K562 (cell line): ENCODE data around the gene PLCD1. TPM values are rescaled to one million over a fixed set of nuclear protein-coding genes. Genes with fewer than 3 reads are reported as not detected.

Experiments used
- CREB1 ChIP-seq, 2 experiments: sonication (generic) in 1 of 2; formaldehyde crosslinking in 1 of 2; IDR thresholded peaks; 2 replicates each; pipeline versions ENCODE4 v1.6.1 to v1.8.0; 2012 to 2022; ENCODE audit warnings: inconsistent platforms in 1 of 2, mild to moderate bottlenecking in 1 of 2, missing genetic modification reagents in 1 of 2, moderate library complexity in 1 of 2
- CUX1 ChIP-seq: fragments of 200-800 bp; sonication (Bioruptor generic); IDR thresholded peaks from 2 replicates; pipeline ENCODE4 v1.6.1; 2016; ENCODE audit warnings: missing genetic modification characterization, missing compliant biosample characterization
- HDAC2 ChIP-seq: fragments of 450-650 bp; IDR thresholded peaks from 2 replicates; pipeline ENCODE4 v1.6.1; 2016; ENCODE audit warnings: mild to moderate bottlenecking
- JUN ChIP-seq, 2 experiments: sonication (generic) in 1 of 2; formaldehyde crosslinking in 1 of 2; IDR thresholded peaks; 2 replicates each; pipeline versions ENCODE4 v1.6.1 to v1.8.0; 2012 to 2022; ENCODE audit warnings: borderline replicate concordance in 2 of 2, mild to moderate bottlenecking in 2 of 2, improper control_type of control experiment in 1 of 2, low read depth in 1 of 2, low read length in 1 of 2, missing genetic modification reagents in 1 of 2
- KDM2B ChIP-seq: fragments of 250-450 bp; sonication (Bioruptor Pico); IDR thresholded peaks from 2 replicates; pipeline ENCODE4 v1.8.0; 2021; ENCODE audit warnings: mild to moderate bottlenecking, moderate library complexity
- NCOA2 ChIP-seq, 2 experiments: fragments of 450-650 bp; IDR thresholded peaks; 2 replicates each; pipeline ENCODE4 v1.6.1; 2018; ENCODE audit warnings: mild to moderate bottlenecking in 2 of 2, moderate library complexity in 1 of 2; ENCODE audit not compliant: partially characterized antibody in 2 of 2
- PRDM10 ChIP-seq: fragments of 450-650 bp; IDR thresholded peaks from 2 replicates; pipeline ENCODE4 v1.6.1; 2018; ENCODE audit not compliant: partially characterized antibody
- SLC30A9 ChIP-seq: fragments of 250-450 bp; sonication (Bioruptor Pico); IDR thresholded peaks from 2 replicates; pipeline ENCODE4 v1.8.0; 2022; ENCODE audit warnings: mild to moderate bottlenecking, moderate library complexity
- SMARCA5 ChIP-seq: fragments of 450-650 bp; IDR thresholded peaks from 2 replicates; pipeline ENCODE4 v1.6.1; 2016
- SUPT5H ChIP-seq: fragments of 450-650 bp; IDR thresholded peaks from 2 replicates; pipeline ENCODE4 v1.6.1; 2016
- polyA plus RNA-seq, 8 experiments: library from polyadenylated mRNA; depleted of rRNA in 4 of 8; stranded (reverse) in 5 of 8; unstranded in 3 of 8; fragments of >200 nt; fragmentation: Nextera tagmentation in 2 of 8; fragmentation: Illumina TruSeq in 1 of 8; extraction: Ambion mirVana in 2 of 8; extraction: Trizol in 1 of 8; gene quantifications; 2 replicates each; pipeline versions ENCODE4 v1.2.1 to v1.2.3, GENCODE V29; 2011 to 2014; ENCODE audit warnings: inconsistent platforms in 1 of 8, missing spikeins in 1 of 8
- total RNA-seq, 7 experiments: library from RNA; depleted of rRNA in 6 of 7; stranded (reverse); fragments of >200 nt in 6 of 7; fragmentation: Illumina TruSeq in 2 of 7; extraction: Trizol in 2 of 7; gene quantifications; 2 replicates each; pipeline versions ENCODE4 v1.2.1 to v1.2.3, GENCODE V29; 2011 to 2021; ENCODE audit warnings: low replicate concordance in 1 of 7

PLCD1 gene
- total and polyA plus RNA-seq, 9 of the 15 experiments (the other 6 are each of a cell fraction or from before 2014, with no cell fraction given), result 5.4 to 209 (median 116) TPM

GRCh38 chr3:37993820-37994638 is 35.4 kb downstream of the PLCD1 start (continued):
- TF ChIP-seq KDM2B (CRISPR knock-in tag), result no peak
- TF ChIP-seq CREB1 (IDR thresholded peaks at IDR 0.05), result peak; percentile 55
- TF ChIP-seq CREB1 (CRISPR knock-in tag; IDR thresholded peaks at IDR 0.05), result peak; percentile 75
- TF ChIP-seq PRDM10, result peak; percentile 89
- TF ChIP-seq SUPT5H, result peak; percentile 98
- TF ChIP-seq HDAC2, result peak; percentile 94; the same call in 1 of the 2 replicates
- peak; percentile 45; the same call in 1 of the 2 replicates for TF ChIP-seq JUN (IDR thresholded peaks at IDR 0.05; ENCODE audit: borderline replicate concordance, low read depth, low read length)
- TF ChIP-seq JUN (CRISPR knock-in tag; IDR thresholded peaks at IDR 0.05; ENCODE audit: borderline replicate concordance), result no peak
- no peak for TF ChIP-seq SLC30A9 (CRISPR knock-in tag)
- TF ChIP-seq CUX1, result no peak
- TF ChIP-seq NCOA2 (IDR thresholded peaks at IDR 0.05; ENCODE audit: partially characterized antibody in 2 of 2), result no peak
- TF ChIP-seq SMARCA5, result no peak; the same call in 1 of the 2 replicates
